Gastroesophageal sphincter (tissue), 3 donors: Measurements from ENCODE around the gene RANBP3L.

Experiments
- EP300 ChIP-seq: sonication (generic); formaldehyde crosslinking; IDR thresholded peaks from one replicate; pipeline ENCODE4 v1.6.1; 2017; ENCODE audit warnings: antibody characterized with exemption, mild to moderate bottlenecking
- TF ChIP-seq, protein P1 (sequence below), 4 experiments: fragments of 200-600 bp in 2 of 4; fragments of 450-650 bp in 2 of 4; sonication (generic) in 1 of 4; IDR thresholded peaks; one replicate each; pipeline ENCODE4 v1.5.1; 2017 to 2019; ENCODE audit warnings: antibody characterized with exemption in 4 of 4, mild to moderate bottlenecking in 2 of 4, moderate library complexity in 2 of 4

DNA sequence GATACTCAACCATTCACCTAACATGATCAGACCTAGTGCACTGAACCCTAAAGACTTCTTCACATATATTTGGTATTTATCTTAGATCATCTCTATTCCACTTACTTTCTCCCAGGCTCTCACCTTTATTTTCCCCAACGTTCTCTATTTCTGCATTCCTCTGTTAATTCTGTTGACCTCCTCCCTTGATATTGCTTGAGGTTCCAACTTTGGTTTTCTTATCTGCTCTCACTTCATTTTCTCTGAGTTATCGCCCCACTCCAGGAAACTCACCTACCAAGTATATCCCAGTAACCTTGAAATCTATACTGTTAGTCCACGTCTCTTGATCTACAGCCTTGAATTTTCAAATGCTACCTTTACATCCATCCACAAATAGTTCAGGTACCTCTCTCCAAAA lies 69.2 kb downstream of the RANBP3L start:
- TF ChIP-seq, protein P1, sequence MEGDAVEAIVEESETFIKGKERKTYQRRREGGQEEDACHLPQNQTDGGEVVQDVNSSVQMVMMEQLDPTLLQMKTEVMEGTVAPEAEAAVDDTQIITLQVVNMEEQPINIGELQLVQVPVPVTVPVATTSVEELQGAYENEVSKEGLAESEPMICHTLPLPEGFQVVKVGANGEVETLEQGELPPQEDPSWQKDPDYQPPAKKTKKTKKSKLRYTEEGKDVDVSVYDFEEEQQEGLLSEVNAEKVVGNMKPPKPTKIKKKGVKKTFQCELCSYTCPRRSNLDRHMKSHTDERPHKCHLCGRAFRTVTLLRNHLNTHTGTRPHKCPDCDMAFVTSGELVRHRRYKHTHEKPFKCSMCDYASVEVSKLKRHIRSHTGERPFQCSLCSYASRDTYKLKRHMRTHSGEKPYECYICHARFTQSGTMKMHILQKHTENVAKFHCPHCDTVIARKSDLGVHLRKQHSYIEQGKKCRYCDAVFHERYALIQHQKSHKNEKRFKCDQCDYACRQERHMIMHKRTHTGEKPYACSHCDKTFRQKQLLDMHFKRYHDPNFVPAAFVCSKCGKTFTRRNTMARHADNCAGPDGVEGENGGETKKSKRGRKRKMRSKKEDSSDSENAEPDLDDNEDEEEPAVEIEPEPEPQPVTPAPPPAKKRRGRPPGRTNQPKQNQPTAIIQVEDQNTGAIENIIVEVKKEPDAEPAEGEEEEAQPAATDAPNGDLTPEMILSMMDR (IDR thresholded peaks at IDR 0.05) = no peak
- no peak for TF ChIP-seq EP300
